ENCODE measurements around the gene ABHD16B. TPM values are rescaled to one million over a fixed set of nuclear protein-coding genes. Genes with fewer than 3 reads are reported as not detected.

Gene ABHD16B
- total RNA-seq, 1 donor from 2014 or later, result not detected

GRCh38 chr20:63892402-63892801 lies 31.1 kb downstream of the ABHD16B start:
- intact Hi-C loops (cut with DNase I), result no loop called here
- no peak overlapping the region for H3K27ac ChIP-seq
- H3K4me3 ChIP-seq, result no peak overlapping the region
- peaks cover 18% of the 10 kb centered on the region for H3K4me1 ChIP-seq
- no peak for ATAC-seq
- no peaks in the 10 kb centered on the region for H3K9me3 ChIP-seq
- TF ChIP-seq CTCF (IDR thresholded peaks at IDR 0.05), result no peak
- peaks cover 40% of the 10 kb centered on the region for H3K36me3 ChIP-seq
- no peaks in the 10 kb centered on the region for H3K27me3 ChIP-seq
- no peak for DNase-seq

- DNase-seq (no peak), ATAC-seq (no peak)
- Histone ChIP-seq H3K4me3 (peak overlapping the region; percentile 58), H3K9me3 (no peaks in the 10 kb centered on the region), H3K27me3 (no peaks in the 10 kb centered on the region), H3K36me3 (peaks cover 35% of the 10 kb centered on the region), H3K4me1 (peaks cover 26% of the 10 kb centered on the region), H3K27ac (no peak overlapping the region)
- intact Hi-C loops (cut with DNase I), result no loop called here
- no peak for TF ChIP-seq CTCF (IDR thresholded peaks at IDR 0.05)
Measured at GRCh38 chr20:63893999-63894357, 32.7 kb downstream of the ABHD16B start.

DNA sequence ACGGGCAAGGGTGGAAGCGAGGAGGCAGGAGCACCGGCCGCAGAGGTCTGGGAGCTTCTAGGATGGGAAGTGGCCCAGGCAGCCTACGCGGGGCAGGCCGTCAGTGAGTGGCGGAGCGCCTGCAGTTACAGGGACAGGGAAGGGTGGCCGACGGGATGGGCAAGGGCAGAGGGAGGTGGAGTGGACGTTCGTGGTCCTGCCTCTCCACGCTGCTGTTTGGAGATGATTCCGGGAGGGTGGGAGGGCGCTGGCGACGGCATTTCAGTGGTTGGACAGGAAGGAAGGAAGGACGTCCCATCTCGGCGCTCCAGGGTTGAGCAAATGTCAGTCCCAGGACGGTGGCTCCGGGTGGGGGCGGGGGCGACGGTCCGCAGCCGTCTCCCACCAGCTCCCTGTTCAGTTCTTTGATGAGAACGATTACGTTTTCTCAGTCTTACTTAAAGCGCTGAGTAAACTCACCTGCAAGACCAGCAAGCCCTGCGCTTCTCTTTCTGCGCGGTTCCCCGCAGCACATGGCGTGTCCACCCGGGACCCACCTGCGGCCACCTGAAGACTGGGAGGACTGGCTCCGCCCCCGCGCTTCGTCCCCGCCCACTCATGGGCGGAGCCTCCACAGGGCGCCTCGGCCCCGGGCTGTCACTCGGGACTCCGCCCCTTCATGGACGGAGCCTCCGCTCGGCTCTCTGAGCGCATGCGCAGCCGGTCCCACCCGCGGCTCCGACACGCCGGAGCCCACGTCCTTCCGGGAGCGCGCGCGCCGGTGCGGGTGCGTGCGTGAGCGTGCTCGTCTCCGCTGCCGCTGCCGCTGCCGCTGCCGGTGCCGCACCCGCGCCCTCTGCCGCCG lies 33.3 kb downstream of the ABHD16B start, which contains the start of gene DNAJC5:
TSS of gene DNAJC5 (plus strand) at position 769 of the 844 bp plus-strand sequence. CDS start 33,220 bp downstream, outside the sequence.
- H3K9me3 ChIP-seq, result no peaks in the 10 kb centered on the region
- H3K36me3 ChIP-seq, result peaks cover 29% of the 10 kb centered on the region
- H3K4me3 ChIP-seq, result peak within 1 kb of the TSS; percentile 70
- intact Hi-C loops (cut with DNase I), result no loop called here
- peaks cover 29% of the 10 kb centered on the region for H3K4me1 ChIP-seq
- ATAC-seq (peak; percentile 94), DNase-seq (peak; percentile 98)
- H3K27ac ChIP-seq, result peak within 1 kb of the TSS; percentile 86
- no peak for TF ChIP-seq CTCF (IDR thresholded peaks at IDR 0.05)
- H3K27me3 ChIP-seq, result no peaks in the 10 kb centered on the region

- intact Hi-C loops (cut with DNase I), result no loop called here
- Histone ChIP-seq H3K27ac (peak overlapping the region; percentile 86), H3K4me3 (peak overlapping the region; percentile 70), H3K36me3 (peaks cover 21% of the 10 kb centered on the region), H3K27me3 (no peaks in the 10 kb centered on the region), H3K4me1 (peaks cover 36% of the 10 kb centered on the region), H3K9me3 (no peaks in the 10 kb centered on the region)
- no peak for DNase-seq
- ATAC-seq, result no peak
- TF ChIP-seq CTCF (IDR thresholded peaks at IDR 0.05), result no peak
Measured at GRCh38 chr20:63895202-63895951, 34.1 kb downstream of the ABHD16B start.

DNA sequence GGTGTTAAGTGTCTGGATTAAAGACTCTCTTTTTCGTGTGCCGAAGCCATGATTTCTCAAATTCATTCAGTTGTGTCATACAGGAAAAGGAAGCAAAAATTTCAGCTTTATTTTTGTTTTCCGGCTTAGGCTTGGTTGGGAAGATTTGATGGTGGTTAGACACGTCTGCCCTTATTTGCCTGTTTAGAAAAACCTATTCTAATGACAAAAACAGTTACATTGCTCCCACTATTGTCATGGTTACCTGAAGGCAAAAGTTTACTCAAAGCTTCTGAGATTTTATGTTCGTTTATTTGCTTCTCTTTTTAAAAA lies 34.6 kb downstream of the ABHD16B start:
- peaks cover 16% of the 10 kb centered on the region for H3K36me3 ChIP-seq
- H3K4me3 ChIP-seq, result peak overlapping the region; percentile 70
- DNase-seq (no peak), ATAC-seq (no peak)
- H3K27ac ChIP-seq, result peak overlapping the region; percentile 86
- no peaks in the 10 kb centered on the region for H3K27me3 ChIP-seq
- H3K4me1 ChIP-seq, result peaks cover 41% of the 10 kb centered on the region
- TF ChIP-seq CTCF (IDR thresholded peaks at IDR 0.05), result no peak
- no peaks in the 10 kb centered on the region for H3K9me3 ChIP-seq
- intact Hi-C loops (cut with DNase I), result no loop called here

All from upper lobe of right lung (tissue), 1 donor.